GM18511 (cell line): Measurements from ENCODE around the gene MEG3.

ENCODE experiments used
- ATAC-seq: cut with Tn5 transposase; IDR thresholded peaks from one replicate; pipeline ENCODE4 v1.9.1; 2021; ENCODE audit warnings: mild to moderate bottlenecking, moderate library complexity; ENCODE audit not compliant: unreplicated experiment

MEG3 gene

DNA sequence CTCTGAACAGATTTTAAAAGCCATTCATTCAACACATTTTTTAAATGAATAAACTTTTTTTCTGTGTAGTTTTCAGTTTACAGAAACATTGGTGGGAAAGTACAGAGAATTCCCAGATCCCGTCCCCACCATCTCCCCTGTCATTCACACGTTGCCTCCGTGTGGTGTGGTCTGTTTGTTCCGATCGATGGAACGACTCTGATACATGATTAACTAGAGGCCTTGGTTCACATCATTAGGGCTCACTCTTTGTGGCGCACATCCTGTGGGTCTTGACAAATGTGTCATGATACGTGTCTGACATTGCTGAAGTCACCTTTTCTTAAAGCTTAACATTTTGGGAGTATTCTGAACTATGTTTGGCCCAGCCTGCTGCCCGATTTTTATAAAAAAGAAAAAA, 18.5 kb downstream of the MEG3 start:
- no peak for ATAC-seq

DNA sequence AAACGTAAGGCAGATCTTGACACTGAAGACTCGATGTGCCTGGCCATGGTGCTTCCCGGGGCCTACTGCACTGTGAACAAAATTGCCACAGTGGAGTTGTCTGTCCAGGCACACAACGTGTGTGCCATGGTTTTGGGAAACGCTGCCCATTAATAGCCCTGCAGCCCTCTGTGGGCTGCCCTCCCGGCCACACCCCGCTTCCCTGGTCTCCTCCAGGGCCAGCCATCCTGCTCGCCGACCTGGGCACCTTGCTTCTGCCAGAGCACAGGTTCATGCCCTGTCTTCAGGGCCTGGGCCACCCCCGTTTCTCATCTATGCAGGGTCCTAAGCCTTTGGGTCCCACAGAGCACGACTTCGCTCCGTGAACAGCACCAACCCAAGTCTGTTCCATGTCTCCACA, 18.9 kb downstream of the MEG3 start:
- ATAC-seq = no peak

- ATAC-seq = no peak
Measured at GRCh38 chr14:100845341-100845740, 19.4 kb downstream of the MEG3 start.

- no peak for ATAC-seq
Measured at GRCh38 chr14:100846309-100846859, 20.5 kb downstream of the MEG3 start.

GRCh38 chr14:100849115-100849781, 23.3 kb downstream of the MEG3 start:
- no peak for ATAC-seq

GRCh38 chr14:100850841-100851585, 25.1 kb downstream of the MEG3 start:
- ATAC-seq = peak; percentile 83

DNA sequence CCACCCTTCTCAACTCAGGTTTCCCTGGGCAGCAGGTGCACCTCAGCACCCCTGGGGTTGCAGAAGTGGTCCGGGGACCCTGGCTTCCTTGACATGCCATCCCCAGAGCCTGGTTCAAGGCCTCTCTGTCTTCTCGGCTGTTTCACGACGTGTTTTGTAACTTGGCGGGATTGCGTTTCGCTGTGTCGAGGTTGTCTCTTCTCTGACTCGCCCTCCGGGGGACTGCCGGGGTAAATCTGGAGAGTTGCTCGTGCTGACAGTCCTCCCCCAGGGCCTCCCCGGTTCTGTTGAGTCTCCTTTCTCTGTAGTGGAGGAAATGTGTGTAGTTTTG, 25.6 kb downstream of the MEG3 start:
- no peak for ATAC-seq

DNA sequence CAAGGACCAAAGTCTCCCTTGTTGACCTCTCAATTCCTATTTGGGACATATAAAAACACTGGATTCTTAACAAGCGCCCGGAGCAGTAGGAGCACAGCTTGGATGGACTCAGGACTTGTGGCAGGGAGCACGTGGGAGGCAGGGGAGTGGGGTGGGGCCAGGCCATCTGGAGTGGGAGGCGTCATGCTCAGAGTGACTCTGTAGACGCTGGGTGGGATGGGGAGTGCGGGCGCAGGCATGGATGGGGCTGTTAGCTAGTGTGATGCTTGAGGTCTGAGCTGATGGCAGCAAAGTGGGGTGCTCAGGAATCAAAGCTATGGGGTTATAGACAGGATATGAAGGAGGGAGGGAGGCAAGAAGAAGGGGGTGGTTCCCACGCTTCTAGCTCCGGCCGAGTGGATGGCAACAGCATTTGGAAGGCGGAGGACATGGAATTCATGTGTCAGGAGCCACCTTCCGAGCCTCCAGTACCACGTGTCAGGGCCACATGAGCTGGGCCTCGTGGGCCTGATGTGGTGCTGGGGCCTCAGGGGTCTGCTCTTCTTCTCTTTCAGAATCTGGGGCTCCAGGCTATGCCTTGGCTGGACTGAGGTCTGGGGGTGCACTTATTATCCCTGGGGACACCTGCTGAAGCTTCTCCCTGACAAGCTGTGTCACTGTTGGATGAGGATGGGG, 26.2 kb downstream of the MEG3 start:
- no peak for ATAC-seq

GRCh38 chr14:100854435-100854834, 28.5 kb downstream of the MEG3 start:
- ATAC-seq = no peak

DNA sequence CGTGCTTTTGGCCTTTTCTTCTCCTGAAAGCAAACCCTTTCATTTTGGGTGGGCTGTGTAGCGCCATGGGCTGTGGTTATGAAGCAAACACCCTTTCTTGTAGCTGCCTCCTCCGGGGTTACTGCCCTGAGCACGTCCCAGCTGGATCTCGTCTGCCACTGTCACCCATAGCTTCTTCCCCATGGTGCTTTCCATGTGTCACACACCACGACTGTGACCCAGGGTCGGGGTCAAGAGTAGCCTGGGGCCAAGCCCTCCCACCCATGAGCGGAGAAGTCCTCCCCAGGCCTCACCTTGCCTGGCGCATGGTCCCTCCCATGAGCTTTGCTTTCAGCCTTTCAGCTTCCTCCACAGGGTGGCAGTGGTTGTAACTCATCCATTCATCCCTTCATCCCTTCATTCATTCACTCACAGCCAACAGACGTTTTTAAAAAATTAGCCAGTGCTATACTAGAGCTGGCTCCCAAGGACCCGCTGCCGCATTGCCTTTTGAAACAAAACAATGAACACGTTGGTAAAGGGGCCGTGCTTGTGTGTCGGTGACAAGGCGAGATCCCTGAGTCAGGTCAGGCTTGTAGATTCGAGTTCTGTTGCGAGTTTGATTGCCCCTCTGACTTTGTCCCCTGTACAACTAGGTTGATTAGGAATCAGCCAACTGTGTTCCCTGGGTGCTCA, 29.5 kb downstream of the MEG3 start:
- no peak for ATAC-seq

- no peak for ATAC-seq
Measured at GRCh38 chr14:100856056-100856950, 30.4 kb downstream of the MEG3 start.

DNA sequence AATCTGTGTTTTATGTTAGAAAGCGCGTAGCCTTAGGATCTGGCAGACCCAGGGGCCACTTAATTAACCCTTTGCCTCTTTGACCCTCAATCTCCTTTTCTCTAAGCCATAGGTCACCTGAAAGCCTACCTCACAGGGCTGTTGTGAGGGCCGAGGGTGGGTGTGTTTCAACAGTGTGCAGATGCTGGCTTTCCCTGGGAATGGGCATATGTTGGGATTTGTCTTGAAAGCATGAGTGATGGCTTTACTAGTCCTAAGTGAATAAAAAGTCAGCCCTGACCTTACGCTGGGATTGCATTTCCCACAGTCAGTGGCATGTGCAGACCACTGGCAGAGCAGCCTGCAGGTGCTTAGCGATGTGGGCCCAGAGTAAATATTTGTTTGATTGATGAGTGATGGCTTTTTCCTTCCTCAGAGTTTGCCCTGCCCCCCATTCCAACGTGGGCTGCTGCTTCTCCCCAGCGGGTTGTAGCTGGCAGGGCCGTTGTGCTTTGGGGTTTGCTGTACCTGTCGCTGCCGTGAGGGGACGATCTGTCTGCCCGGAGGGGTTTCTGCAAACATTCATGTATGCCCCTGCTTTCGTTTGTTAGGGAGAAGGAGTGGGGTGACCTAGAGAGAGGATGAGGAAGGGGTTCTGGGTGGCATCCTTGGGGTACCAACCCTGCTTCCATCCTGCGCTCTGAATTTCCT, 31.5 kb downstream of the MEG3 start:
- ATAC-seq = no peak

DNA sequence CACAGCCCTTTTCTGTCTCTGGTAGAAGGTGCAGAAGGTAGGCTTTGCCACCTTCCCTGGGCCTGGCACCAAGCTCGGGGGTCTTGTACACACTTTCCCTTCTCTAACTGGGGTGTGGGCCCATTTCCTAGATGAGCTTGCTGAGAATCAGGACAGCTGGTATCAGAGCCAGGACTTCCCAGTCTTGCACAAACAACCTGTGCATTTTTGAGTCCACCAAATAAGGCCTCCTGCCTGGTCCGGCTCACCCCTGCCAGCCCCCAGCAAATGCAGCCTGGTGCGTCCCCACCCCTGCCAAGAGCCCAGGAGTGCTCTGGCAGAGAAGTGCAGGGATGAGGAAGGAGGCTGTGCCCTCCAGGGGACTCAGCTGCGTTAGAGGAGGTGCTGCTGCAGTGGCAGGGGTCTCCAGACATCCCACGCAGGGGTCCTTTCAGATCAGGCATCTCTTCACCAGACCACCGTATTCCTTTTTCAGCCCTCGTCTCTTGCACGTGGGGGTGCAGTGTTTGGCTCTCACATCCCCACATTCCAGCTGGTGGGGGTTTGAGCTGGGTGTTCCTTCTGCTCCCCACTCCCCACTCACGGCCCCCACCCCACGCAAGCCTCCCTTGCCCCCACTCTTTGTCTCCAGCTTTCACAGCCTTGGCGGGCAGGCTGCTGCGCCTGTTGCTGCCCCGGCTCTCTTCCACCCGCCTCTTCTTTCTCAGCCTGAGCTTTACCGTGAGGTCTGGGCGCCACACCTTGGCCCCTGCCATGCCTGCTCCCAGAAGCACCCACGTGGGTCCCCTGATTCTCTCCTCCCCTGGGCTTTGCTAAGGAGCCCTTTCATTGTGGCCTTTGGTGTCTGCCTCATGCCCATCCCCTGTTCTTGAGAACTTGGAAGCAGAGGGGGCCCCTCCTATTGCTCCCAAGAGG, 32.3 kb downstream of the MEG3 start:
- no peak for ATAC-seq

GRCh38 chr14:100858838-100859220, 32.9 kb downstream of the MEG3 start:
- no peak for ATAC-seq

DNA sequence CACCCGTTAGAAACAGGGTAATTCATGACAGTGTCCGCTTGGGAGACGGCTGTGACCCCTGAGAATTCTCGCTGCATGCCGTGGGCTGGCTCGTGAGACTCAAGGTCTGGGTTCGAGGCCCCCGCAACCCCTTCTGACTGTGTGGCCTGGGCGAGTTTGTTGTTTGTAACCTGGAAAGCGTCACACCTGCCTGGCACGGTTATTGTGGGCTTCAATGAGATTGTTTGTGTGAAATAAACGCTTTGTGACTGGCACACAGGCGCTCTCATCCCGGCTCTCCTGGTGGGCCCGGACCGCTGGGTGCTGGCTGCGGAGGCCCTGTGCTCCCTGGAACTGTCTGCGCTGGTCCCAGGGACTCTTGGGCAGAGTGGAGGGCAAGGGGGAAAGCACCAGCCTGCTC, 33.9 kb downstream of the MEG3 start:
- no peak for ATAC-seq

DNA sequence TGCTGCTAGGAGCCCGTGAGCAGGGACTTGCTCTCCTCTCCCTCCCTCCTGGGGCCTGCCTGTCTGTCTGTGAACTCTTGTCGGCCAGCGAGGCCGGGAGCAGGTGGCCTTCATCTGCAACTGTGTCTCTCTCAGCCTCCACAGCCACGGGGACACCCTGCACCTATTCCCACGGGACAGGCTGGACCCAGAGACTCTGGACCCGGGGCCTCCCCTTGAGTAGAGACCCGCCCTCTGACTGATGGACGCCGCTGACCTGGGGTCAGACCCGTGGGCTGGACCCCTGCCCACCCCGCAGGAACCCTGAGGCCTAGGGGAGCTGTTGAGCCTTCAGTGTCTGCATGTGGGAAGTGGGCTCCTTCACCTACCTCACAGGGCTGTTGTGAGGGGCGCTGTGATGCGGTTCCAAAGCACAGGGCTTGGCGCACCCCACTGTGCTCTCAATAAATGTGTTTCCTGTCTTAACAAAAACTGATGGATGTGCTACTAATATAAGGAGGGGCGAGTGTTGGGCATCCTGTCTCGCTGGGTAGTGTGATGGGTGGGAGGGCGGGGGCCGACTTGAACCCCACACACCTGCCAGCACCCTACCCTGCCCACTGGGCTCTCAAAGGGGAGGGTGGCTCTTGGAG, 34.8 kb downstream of the MEG3 start:
- ATAC-seq = no peak

DNA sequence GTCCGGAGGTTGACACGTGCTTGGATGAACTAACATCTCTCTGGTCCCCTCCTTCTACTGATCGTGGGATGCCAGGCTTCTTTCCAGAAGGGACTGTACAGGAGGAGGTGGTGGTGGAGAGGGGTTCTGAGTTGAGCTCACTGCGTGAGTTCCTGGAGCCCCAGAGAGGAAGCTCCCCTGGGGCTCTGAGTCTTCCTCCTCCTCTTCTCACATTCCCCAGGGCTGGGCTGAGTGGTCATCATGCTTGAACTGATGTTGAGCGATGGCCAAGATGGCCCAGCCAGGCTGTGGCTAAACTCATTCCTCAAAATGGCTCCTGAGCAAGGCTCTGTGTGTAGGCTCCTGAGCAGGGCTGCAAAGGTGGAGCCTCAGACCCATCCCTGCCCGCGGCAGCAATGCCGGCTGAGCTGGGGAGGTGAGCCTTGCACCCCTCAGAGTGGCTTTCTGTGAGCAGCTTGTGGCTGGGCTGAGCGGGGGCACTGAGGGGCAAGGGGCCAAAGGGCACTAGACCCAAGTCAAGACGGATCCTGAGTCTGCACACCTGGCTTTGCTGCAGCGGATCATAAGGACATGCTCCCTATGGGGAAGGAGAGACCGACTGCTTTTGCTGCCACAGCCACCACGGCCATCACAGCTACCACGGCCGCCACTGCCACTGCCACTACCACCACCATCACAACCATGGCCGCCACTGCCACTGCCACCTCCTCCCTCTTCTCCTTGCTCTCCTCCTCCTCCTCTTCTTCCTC, 35.4 kb downstream of the MEG3 start:
- ATAC-seq = no peak

DNA sequence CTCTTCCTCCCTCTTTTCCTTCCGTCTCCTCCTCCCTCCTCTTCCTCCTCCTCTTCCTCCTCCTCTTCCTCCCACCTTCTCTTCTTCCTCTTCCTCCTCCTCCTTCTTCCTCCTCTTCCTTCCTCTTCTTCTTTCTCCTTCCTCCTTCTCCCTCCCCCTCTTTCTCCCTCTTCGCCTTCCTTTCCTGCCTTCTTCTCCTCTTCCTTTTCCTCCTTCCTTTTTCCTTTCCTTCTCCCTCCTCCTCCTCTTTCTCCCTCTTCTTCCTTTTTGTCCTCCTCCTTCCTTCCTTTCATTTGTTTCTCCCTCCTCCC, 36.0 kb downstream of the MEG3 start:
- ATAC-seq = no peak
